Right atrium auricular region (tissue), 2 donors: ENCODE measurements around the gene ITGA1. TPM values are rescaled to one million over a fixed set of nuclear protein-coding genes. Genes with fewer than 3 reads are reported as not detected.
A peak's percentile ranks its signal among the peaks of the same experiment; 100 is the strongest.
"Not testable (repeated sequence)": the region's sequence is repeated elsewhere in the genome, so short reads cannot be mapped to it uniquely, and the experiment has no call there.

Experiments
- DNase-seq: peaks from one replicate; pipeline ENCODE4 v3.0.0-alpha.2; 2019; ENCODE audit warnings: low spot score
- H3K27ac ChIP-seq, 2 donors: fragments of 200-600 bp; sonication (generic); 1 replicate in 1 of 2; 2 replicates in 1 of 2; pipeline ENCODE4 v1.5.1; 2016 to 2019
- H3K27me3 ChIP-seq, 2 donors: fragments of 200-600 bp; sonication (generic); one replicate each; pipeline versions ENCODE4 v1.5.1 to v1.6.0; 2017 to 2019
- H3K36me3 ChIP-seq: fragments of 200-600 bp; sonication (generic); one replicate; pipeline ENCODE4 v1.5.1; 2016
- H3K4me1 ChIP-seq, 2 donors: fragments of 200-600 bp; sonication (generic); one replicate each; pipeline versions ENCODE4 v1.5.1 to v1.6.0; 2017 to 2019
- H3K4me3 ChIP-seq, 2 donors: fragments of 200-600 bp; sonication (generic); 1 replicate in 1 of 2; 2 replicates in 1 of 2; pipeline ENCODE4 v1.5.1; 2017 to 2019; ENCODE audit warnings: mild to moderate bottlenecking in 1 of 2, moderate library complexity in 1 of 2
- H3K9me3 ChIP-seq, 2 donors: fragments of 200-600 bp; sonication (generic); one replicate each; pipeline ENCODE4 v1.5.1; 2019
- total RNA-seq, 2 donors: library from RNA; depleted of rRNA; stranded (reverse); fragments of >200 nt; gene quantifications; one replicate each; pipeline ENCODE4 v1.1.0, GENCODE V29; 2016
- TF ChIP-seq, protein P1 (sequence below), 2 donors: fragments of 200-600 bp; sonication (generic); IDR thresholded peaks; one replicate each; pipeline ENCODE4 v1.5.1; 2019; ENCODE audit warnings: antibody characterized with exemption in 2 of 2

The ITGA1 gene
- total RNA-seq, 2 donors from 2014 or later, result 13.2 to 26.8 TPM

DNA sequence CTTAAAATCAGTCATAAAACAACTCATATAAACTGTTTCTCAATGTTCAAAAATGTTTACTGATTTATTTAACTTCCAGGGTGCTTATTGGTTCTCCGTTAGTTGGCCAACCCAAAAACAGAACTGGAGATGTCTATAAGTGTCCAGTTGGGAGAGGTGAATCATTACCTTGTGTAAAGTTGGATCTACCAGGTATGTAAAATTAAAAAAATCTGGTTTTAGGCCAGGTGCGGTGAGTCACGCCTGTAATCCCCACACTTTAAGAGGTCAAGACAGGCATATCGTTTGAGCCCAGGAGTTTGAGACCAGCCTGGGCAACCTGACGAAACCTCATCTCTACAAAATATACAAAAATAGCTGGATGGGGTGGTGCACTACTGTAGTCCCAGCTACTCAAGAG, 73.7 kb downstream of the ITGA1 start:
- Histone ChIP-seq H3K27me3 (no peaks in the 10 kb centered on the region), H3K4me1 (peaks cover 0 to 13% of the 10 kb centered on the region in 2 donors), H3K36me3 (no peaks in the 10 kb centered on the region), H3K4me3 (no peak overlapping the region), H3K27ac (no peak overlapping the region), H3K9me3 (no peaks in the 10 kb centered on the region)
- DNase-seq, result no peak
- TF ChIP-seq, protein P1, sequence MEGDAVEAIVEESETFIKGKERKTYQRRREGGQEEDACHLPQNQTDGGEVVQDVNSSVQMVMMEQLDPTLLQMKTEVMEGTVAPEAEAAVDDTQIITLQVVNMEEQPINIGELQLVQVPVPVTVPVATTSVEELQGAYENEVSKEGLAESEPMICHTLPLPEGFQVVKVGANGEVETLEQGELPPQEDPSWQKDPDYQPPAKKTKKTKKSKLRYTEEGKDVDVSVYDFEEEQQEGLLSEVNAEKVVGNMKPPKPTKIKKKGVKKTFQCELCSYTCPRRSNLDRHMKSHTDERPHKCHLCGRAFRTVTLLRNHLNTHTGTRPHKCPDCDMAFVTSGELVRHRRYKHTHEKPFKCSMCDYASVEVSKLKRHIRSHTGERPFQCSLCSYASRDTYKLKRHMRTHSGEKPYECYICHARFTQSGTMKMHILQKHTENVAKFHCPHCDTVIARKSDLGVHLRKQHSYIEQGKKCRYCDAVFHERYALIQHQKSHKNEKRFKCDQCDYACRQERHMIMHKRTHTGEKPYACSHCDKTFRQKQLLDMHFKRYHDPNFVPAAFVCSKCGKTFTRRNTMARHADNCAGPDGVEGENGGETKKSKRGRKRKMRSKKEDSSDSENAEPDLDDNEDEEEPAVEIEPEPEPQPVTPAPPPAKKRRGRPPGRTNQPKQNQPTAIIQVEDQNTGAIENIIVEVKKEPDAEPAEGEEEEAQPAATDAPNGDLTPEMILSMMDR (IDR thresholded peaks at IDR 0.05), result no peak

DNA sequence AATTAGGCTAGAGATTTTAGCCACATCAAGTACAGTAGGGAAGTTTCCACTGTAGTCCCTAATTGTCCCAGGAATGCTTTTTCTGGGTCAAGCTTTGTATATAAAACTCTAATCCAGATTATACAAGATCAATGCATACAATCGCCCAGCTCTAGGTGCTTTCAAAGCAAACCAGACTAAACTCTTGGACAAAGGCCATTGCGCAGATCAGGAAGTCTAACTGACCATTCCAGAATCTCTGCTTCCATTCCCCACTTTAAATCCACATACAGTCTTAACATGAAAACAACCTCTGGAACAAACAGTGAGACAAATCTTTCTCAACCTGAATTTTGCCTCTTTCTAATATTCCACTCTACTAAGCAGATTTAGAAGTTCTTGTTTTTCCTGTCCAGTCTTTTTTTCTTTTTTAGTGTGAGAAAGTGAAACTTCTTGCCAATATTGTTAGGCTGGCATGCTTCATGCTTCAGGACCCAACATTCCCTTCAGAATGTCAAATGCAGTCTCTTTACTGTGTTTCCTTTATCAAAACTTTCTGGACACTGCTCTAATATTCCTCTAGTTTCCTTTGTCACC, 76.1 kb downstream of the ITGA1 start:
- Histone ChIP-seq H3K27ac (peak overlapping the region in 1 of 2 donors; percentile 36), H3K36me3 (no peaks in the 10 kb centered on the region), H3K4me3 (no peak overlapping the region), H3K4me1 (peaks cover 0 to 13% of the 10 kb centered on the region in 2 donors), H3K27me3 (no peaks in the 10 kb centered on the region), H3K9me3 (no peaks in the 10 kb centered on the region)
- no peak for DNase-seq
- TF ChIP-seq, protein P1 (IDR thresholded peaks at IDR 0.05), result no peak

DNA sequence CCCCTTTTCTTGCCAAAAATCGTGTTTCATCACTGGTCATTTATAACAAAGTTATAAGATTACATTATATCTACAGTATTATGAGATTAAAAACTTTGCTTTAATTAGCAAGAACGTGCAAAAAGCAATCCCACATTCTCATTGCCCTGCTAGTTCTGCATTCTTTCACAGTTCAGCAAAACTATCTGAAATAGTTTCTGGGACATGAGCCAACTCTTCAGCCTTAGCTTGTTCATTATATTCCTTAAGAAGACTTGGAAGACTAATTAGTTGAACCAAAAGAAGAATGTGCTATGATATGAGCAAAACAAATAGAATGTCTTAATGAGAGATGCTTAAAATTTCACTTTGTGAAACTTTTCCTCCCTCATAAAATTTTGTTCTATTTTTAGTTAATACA, 76.7 kb downstream of the ITGA1 start:
- peaks cover 0 to 13% of the 10 kb centered on the region in 2 donors for H3K4me1 ChIP-seq
- no peaks in the 10 kb centered on the region for H3K27me3 ChIP-seq
- DNase-seq, result no peak
- peak overlapping the region in 1 of 2 donors; percentile 36 for H3K27ac ChIP-seq
- H3K9me3 ChIP-seq, result no peaks in the 10 kb centered on the region
- no peak overlapping the region for H3K4me3 ChIP-seq
- TF ChIP-seq, protein P1 (IDR thresholded peaks at IDR 0.05), result no peak
- H3K36me3 ChIP-seq, result no peaks in the 10 kb centered on the region

DNA sequence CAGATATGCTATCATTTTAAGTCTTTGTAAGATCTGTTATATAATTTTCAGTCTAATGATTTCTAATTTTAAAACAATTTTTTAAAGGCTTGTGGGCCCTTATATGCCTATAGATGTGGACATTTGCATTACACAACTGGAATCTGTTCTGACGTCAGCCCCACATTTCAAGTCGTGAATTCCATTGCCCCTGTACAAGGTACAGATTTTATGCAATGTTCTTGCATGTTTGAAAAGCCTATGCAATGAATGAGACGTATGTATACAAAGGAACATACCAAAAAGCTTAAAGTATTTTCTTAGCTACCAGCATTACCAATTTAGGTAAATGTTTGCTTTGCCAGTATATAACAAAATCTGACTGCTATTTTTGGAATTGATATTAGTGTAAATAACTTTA, 77.2 kb downstream of the ITGA1 start:
- TF ChIP-seq, protein P1 (IDR thresholded peaks at IDR 0.05), result no peak
- DNase-seq, result no peak

DNA sequence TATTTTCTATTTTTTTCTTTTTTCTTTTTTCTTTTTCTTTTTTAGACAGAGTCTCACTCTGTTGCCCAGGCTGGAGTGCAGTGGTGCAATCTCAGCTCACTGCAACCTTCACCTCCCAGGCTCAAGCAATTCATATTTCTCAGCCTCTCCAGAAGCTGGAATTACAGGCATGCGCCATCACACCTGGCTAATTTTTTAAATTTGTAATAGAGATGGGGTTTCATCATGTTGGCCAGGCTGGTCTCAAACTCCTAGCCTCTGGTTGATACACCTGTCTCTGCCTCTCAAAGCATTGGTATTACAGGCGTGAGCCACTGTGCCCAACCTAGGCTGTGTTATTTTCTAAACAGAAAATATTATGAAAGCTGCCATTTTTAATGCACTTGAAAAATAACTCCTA, 78.3 kb downstream of the ITGA1 start:
- H3K36me3 ChIP-seq, H3K27ac ChIP-seq, H3K27me3 ChIP-seq, H3K4me3 ChIP-seq, DNase-seq, H3K9me3 ChIP-seq: not testable (repeated sequence)
- H3K4me1 ChIP-seq, result peaks cover 0 to 22% of the 10 kb centered on the region in 2 donors

More for the DNA sequence above, 77.2 kb downstream of the ITGA1 start:
- Histone ChIP-seq H3K4me3 (no peak overlapping the region), H3K27ac (peak overlapping the region in 1 of 2 donors; percentile 36), H3K9me3 (no peaks in the 10 kb centered on the region), H3K36me3 (no peaks in the 10 kb centered on the region), H3K4me1 (peaks cover 0 to 13% of the 10 kb centered on the region in 2 donors), H3K27me3 (no peaks in the 10 kb centered on the region)

DNA sequence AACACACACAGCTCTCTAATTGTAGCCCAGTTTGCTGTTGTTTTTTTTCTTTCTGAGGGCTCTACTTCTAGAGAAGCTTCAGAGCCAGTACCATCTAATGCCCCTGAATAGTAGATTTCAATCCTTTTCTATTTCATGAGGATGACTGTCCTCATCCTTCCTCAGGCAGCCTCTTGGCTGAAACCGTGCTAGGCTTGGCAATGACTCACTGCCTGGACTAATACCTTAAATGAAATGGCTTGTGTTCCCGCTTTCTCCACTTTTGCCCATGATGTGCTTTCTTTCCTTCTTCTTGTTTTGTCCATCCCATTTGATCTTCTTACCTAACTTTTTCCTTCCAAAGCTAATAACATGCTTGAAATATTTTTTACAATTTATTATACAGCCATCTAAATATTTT, 80.1 kb downstream of the ITGA1 start:
- TF ChIP-seq, protein P1 (IDR thresholded peaks at IDR 0.05), result no peak
- Histone ChIP-seq H3K9me3 (no peaks in the 10 kb centered on the region), H3K4me3 (no peak overlapping the region), H3K27ac (no peak overlapping the region), H3K36me3 (no peaks in the 10 kb centered on the region), H3K27me3 (no peaks in the 10 kb centered on the region), H3K4me1 (peaks cover 0 to 22% of the 10 kb centered on the region in 2 donors)
- DNase-seq, result no peak
